OCI-LY1 (cell line): Measurements from ENCODE around the gene SSMEM1.

Experiments used
- H2AFZ ChIP-seq: fragments of 200-600 bp; sonication (generic), shearing (Covaris generic); 2 replicates; pipeline ENCODE4 v1.6.0; 2014; ENCODE audit warnings: antibody characterized with exemption, mild to moderate bottlenecking, low read length
- H3F3A ChIP-seq: fragments of 200-600 bp; sonication (generic), shearing (Covaris generic); 2 replicates; pipeline ENCODE4 v1.6.0; 2014; ENCODE audit warnings: mild to moderate bottlenecking, antibody characterized with exemption, low read length, moderate library complexity; ENCODE audit not compliant: insufficient read depth
- H3K27ac ChIP-seq: fragments of 200-600 bp; sonication (generic); 2 replicates; pipeline ENCODE4 v1.5.1; 2014; ENCODE audit warnings: low read length, mixed run types, mild to moderate bottlenecking, low read depth; ENCODE audit not compliant: poor library complexity, severe bottlenecking
- H3K27me3 ChIP-seq: fragments of 200-600 bp; sonication (generic); 2 replicates; pipeline ENCODE4 v1.6.0; 2014; ENCODE audit warnings: antibody characterized with exemption, mild to moderate bottlenecking, low read length, moderate library complexity; ENCODE audit not compliant: insufficient read depth
- H3K36me3 ChIP-seq: fragments of 200-600 bp; sonication (generic); 2 replicates; pipeline ENCODE4 v1.6.1; 2014; ENCODE audit warnings: mild to moderate bottlenecking, antibody characterized with exemption, low read length, moderate library complexity, mixed read lengths; ENCODE audit not compliant: insufficient read depth
- H3K4me1 ChIP-seq: fragments of 200-600 bp; sonication (generic); 2 replicates; pipeline ENCODE4 v1.5.1; 2014; ENCODE audit warnings: mild to moderate bottlenecking, low read length, moderate library complexity; ENCODE audit not compliant: insufficient read depth, severe bottlenecking
- H3K4me2 ChIP-seq: fragments of 200-600 bp; sonication (generic), shearing (Covaris generic); 2 replicates; pipeline ENCODE4 v1.6.1; 2014; ENCODE audit warnings: low read length
- H3K4me3 ChIP-seq: fragments of 200-600 bp; sonication (generic); 2 replicates; pipeline ENCODE4 v1.5.1; 2014; ENCODE audit warnings: low read length, low read depth, mild to moderate bottlenecking, mixed read lengths; ENCODE audit not compliant: poor library complexity, severe bottlenecking
- H3K79me2 ChIP-seq: fragments of 200-600 bp; shearing (Covaris generic); 2 replicates; pipeline ENCODE4 v1.6.1; 2016; ENCODE audit warnings: mixed run types, low read length, mixed read lengths; ENCODE audit not compliant: insufficient read depth
- H3K9ac ChIP-seq: fragments of 200-600 bp; sonication (generic), shearing (Covaris generic); 2 replicates; pipeline ENCODE4 v1.6.1; 2014; ENCODE audit warnings: mild to moderate bottlenecking, low read length, mixed read lengths
- H3K9me2 ChIP-seq: fragments of 200-600 bp; sonication (generic), shearing (Covaris generic); 2 replicates; pipeline ENCODE4 v1.6.1; 2014; ENCODE audit warnings: low read depth, mild to moderate bottlenecking, low read length, mixed read lengths
- H3K9me3 ChIP-seq: fragments of 200-600 bp; shearing (Covaris generic); 2 replicates; pipeline ENCODE4 v1.6.1; 2014; ENCODE audit warnings: low read length, mixed read lengths
- H4K20me1 ChIP-seq: fragments of 200-600 bp; sonication (generic), shearing (Covaris generic); 2 replicates; pipeline ENCODE4 v1.6.0; 2016; ENCODE audit warnings: mild to moderate bottlenecking, low read length; ENCODE audit not compliant: insufficient read depth
- EZH2 ChIP-seq: fragments of 200-600 bp; sonication (generic), shearing (Covaris generic); IDR thresholded peaks from 2 replicates; pipeline ENCODE4 v1.8.0; 2017; ENCODE audit warnings: borderline replicate concordance, mixed run types, mild to moderate bottlenecking, antibody characterized with exemption, low read length, moderate library complexity, mixed read lengths
- TF ChIP-seq, protein P1 (sequence below): fragments of 200-600 bp; sonication (generic), shearing (Covaris generic); IDR thresholded peaks from 2 replicates; pipeline ENCODE4 v1.5.1; 2017; ENCODE audit warnings: mild to moderate bottlenecking, antibody characterized with exemption, low read length, moderate library complexity, mixed read lengths

SSMEM1 gene

DNA sequence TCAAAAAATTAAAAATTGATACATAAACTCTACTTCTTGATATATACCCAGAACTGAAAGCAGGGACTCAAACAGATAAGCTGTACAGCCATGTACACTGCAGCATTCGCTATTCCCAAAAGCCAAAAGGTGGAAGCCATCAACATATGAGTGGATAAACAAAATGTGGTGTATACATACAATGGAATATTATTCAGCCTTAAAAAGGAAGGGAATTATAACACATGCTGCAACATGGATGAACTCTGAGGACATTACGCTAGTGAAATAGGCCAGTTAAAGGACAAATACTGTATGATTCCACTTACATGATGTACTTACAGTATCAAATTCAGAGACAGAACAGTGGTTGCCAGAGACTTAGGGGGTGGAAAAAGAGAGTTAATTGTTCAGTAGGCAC, 10.6 kb upstream of the SSMEM1 start:
- Histone ChIP-seq H2AFZ (no peak overlapping the region), H3K36me3 (peaks cover 93% of the 10 kb centered on the region)

DNA sequence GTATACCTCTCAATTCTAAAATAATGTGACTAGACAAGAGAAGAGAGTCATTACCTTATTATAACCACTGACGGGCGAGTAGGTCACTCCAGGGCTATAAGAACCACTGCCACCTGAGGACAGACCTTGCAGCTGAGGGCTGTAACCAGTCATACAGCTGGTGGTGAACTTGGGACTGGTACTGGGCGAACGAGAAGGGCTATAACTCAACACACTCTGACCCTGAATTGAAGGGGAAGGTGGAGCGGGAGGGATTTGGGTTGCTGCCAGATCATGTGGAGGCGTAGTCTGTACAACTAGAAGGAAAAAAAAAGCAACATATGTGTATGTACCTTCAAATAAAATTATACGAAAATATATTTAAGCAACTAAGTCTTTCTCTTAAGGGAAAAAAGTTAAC, 5.9 kb upstream of the SSMEM1 start:
- TF ChIP-seq, protein P1, sequence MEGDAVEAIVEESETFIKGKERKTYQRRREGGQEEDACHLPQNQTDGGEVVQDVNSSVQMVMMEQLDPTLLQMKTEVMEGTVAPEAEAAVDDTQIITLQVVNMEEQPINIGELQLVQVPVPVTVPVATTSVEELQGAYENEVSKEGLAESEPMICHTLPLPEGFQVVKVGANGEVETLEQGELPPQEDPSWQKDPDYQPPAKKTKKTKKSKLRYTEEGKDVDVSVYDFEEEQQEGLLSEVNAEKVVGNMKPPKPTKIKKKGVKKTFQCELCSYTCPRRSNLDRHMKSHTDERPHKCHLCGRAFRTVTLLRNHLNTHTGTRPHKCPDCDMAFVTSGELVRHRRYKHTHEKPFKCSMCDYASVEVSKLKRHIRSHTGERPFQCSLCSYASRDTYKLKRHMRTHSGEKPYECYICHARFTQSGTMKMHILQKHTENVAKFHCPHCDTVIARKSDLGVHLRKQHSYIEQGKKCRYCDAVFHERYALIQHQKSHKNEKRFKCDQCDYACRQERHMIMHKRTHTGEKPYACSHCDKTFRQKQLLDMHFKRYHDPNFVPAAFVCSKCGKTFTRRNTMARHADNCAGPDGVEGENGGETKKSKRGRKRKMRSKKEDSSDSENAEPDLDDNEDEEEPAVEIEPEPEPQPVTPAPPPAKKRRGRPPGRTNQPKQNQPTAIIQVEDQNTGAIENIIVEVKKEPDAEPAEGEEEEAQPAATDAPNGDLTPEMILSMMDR = no peak
- no peak for TF ChIP-seq EZH2
- Histone ChIP-seq H3K4me3 (no peak overlapping the region), H3K9ac (no peak overlapping the region), H3K4me2 (no peak overlapping the region), H3K36me3 (peaks cover 77% of the 10 kb centered on the region), H3K27me3 (no peaks in the 10 kb centered on the region), H2AFZ (no peak overlapping the region), H3K79me2 (peaks cover 17% of the 10 kb centered on the region), H3F3A (no peaks in the 10 kb centered on the region), H3K4me1 (peaks cover 20% of the 10 kb centered on the region), H3K27ac (no peak overlapping the region), H3K9me2 (no peaks in the 10 kb centered on the region), H4K20me1 (no peaks in the 10 kb centered on the region), H3K9me3 (no peaks in the 10 kb centered on the region)

More for the DNA sequence above, 10.6 kb upstream of the SSMEM1 start:
- Histone ChIP-seq H3K9me2 (no peaks in the 10 kb centered on the region), H3K27ac (no peak overlapping the region), H4K20me1 (no peaks in the 10 kb centered on the region), H3K79me2 (0 out of 2 replicates have a peak, but pooled peaks cover 3% of the 10 kb centered on the region), H3F3A (no peaks in the 10 kb centered on the region), H3K9me3 (no peaks in the 10 kb centered on the region), H3K9ac (no peak overlapping the region), H3K4me1 (no peaks in the 10 kb centered on the region), H3K4me3 (no peak overlapping the region), H3K27me3 (no peaks in the 10 kb centered on the region), H3K4me2 (no peak overlapping the region)
- no peak for TF ChIP-seq EZH2
- TF ChIP-seq, protein P1 = no peak

DNA sequence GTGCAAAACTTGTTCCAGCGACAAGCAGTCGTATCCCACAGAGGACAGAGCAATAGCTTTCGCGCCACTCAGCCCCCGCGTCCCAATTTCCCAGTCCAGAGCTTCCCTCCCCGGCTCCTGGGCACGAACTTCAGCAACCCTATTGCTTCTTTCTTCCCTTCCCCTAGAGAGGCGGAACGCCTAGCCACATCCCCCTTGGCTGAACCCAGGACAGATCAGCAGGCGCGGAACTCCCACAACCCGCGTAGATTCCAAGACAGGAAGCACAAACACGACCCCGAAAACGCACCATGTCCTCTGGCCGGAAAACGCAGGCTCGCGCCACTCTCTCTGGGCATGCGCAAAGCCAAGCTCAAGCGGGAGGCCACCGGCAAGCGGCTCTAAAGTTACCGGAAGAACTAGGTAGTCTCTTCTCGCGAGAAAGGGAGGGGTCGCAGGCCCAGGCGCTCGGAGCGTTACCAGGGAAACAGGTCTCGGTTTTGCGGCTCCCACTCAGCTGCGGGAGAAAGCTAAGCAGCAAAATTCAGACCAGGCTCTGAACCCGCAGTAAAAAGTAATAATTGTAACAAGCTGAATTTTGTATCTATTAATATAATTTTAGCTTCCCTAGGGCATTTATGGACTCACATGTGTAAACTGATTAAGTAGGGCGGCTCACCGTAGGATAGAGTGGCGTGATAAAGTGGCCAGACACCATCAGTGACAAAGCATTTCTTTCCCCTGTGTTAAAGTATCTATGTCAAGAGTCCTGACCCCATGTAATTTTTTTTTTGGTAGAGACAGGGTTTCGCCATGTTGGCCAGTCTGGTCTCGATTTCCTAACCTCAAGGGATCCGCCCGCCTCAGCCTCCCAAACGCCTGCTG, 2.3 kb upstream of the SSMEM1 start, which contains the start of gene TMEM209:
Gene TMEM209, minus strand, starts transcription at position 323 of the 864 bp plus-strand sequence. Its CDS starts 31 bp downstream, at position 292.
- no peaks in the 10 kb centered on the region for H3F3A ChIP-seq
- no peak for TF ChIP-seq EZH2
- TF ChIP-seq, protein P1 = no peak

More for the DNA sequence above, 2.3 kb upstream of the SSMEM1 start, which contains the start of gene TMEM209:
- H3K4me1 ChIP-seq = peaks cover 25% of the 10 kb centered on the region
- peaks cover 42% of the 10 kb centered on the region for H3K36me3 ChIP-seq
- no peaks in the 10 kb centered on the region for H3K27me3 ChIP-seq
- peak within 1 kb of the TSS; percentile 90 for H3K4me3 ChIP-seq
- peak within 1 kb of the TSS; percentile 67 for H2AFZ ChIP-seq
- no peaks in the 10 kb centered on the region for H3K9me2 ChIP-seq
- no peaks in the 10 kb centered on the region for H3K9me3 ChIP-seq
- peak within 1 kb of the TSS; percentile 74 for H3K27ac ChIP-seq
- H4K20me1 ChIP-seq = no peaks in the 10 kb centered on the region
- H3K4me2 ChIP-seq = peak within 1 kb of the TSS; percentile 94
- peaks cover 14% of the 10 kb centered on the region for H3K79me2 ChIP-seq
- H3K9ac ChIP-seq = peak within 1 kb of the TSS; percentile 98
